ENCODE measurements around the gene C3.
A peak's percentile ranks its signal among the peaks of the same experiment; 100 is the strongest.

The C3 gene

GRCh38 chr19:6717036-6717435 is 3.4 kb downstream of the C3 start:
- H3K9me2 ChIP-seq (replicated peaks; ENCODE audit: low read depth, low read length): no peaks in the 10 kb centered on the region
- H3K27me3 ChIP-seq (ENCODE audit: insufficient read depth, low read length, poor library complexity, severe bottlenecking): no peaks in the 10 kb centered on the region
- H3K4me3 ChIP-seq (ENCODE audit: low read length, poor library complexity, severe bottlenecking): no peak overlapping the region
- H3K36me3 ChIP-seq (ENCODE audit: insufficient read depth, low read length): no peaks in the 10 kb centered on the region
- H3K4me1 ChIP-seq (ENCODE audit: insufficient read depth, low read length, poor library complexity, severe bottlenecking): no peaks in the 10 kb centered on the region
- H3K79me2 ChIP-seq (ENCODE audit: insufficient read depth, low read length): no peaks in the 10 kb centered on the region
- no peaks in the 10 kb centered on the region for H4K20me1 ChIP-seq (ENCODE audit: insufficient read depth, low read length, poor library complexity, severe bottlenecking)
- no peaks in the 10 kb centered on the region for H3F3A ChIP-seq (ENCODE audit: low read depth)
- no peak overlapping the region for H2AFZ ChIP-seq (ENCODE audit: low read length)
- no peak overlapping the region for H3K4me2 ChIP-seq (ENCODE audit: low read depth, low read length, poor library complexity, severe bottlenecking)
- TF ChIP-seq CTCF (conservative IDR thresholded peaks at IDR 0.05; ENCODE audit: low read length) (peak; percentile 50), EZH2phosphoT487 (IDR thresholded peaks at IDR 0.05; ENCODE audit: borderline replicate concordance) (no peak)
- H3K9me3 ChIP-seq (ENCODE audit: insufficient read depth, low read depth, low read length): no peaks in the 10 kb centered on the region
- no peak overlapping the region for H3K9ac ChIP-seq (ENCODE audit: low read depth, low read length, poor library complexity, severe bottlenecking)

GRCh38 chr19:6716610-6716970 is 3.9 kb downstream of the C3 start:
- Histone ChIP-seq H4K20me1 (ENCODE audit: insufficient read depth, low read length, poor library complexity, severe bottlenecking) (no peaks in the 10 kb centered on the region), H3K9me2 (replicated peaks; ENCODE audit: low read depth, low read length) (no peaks in the 10 kb centered on the region), H3K4me3 (ENCODE audit: low read length, poor library complexity, severe bottlenecking) (no peak overlapping the region), H3F3A (ENCODE audit: low read depth) (no peaks in the 10 kb centered on the region), H3K79me2 (ENCODE audit: insufficient read depth, low read length) (no peaks in the 10 kb centered on the region), H3K27me3 (ENCODE audit: insufficient read depth, low read length, poor library complexity, severe bottlenecking) (no peaks in the 10 kb centered on the region), H2AFZ (ENCODE audit: low read length) (no peak overlapping the region), H3K4me2 (ENCODE audit: low read depth, low read length, poor library complexity, severe bottlenecking) (no peak overlapping the region), H3K9me3 (ENCODE audit: insufficient read depth, low read depth, low read length) (no peaks in the 10 kb centered on the region), H3K4me1 (ENCODE audit: insufficient read depth, low read length, poor library complexity, severe bottlenecking) (no peaks in the 10 kb centered on the region), H3K9ac (ENCODE audit: low read depth, low read length, poor library complexity, severe bottlenecking) (no peak overlapping the region), H3K36me3 (ENCODE audit: insufficient read depth, low read length) (no peaks in the 10 kb centered on the region)
- TF ChIP-seq CTCF (conservative IDR thresholded peaks at IDR 0.05; ENCODE audit: low read length): no peak
- TF ChIP-seq EZH2phosphoT487 (IDR thresholded peaks at IDR 0.05; ENCODE audit: borderline replicate concordance): no peak

- Histone ChIP-seq H3K9me3 (ENCODE audit: insufficient read depth, low read depth, low read length) (no peaks in the 10 kb centered on the region), H3K9ac (ENCODE audit: low read depth, low read length, poor library complexity, severe bottlenecking) (no peak overlapping the region), H3K4me3 (ENCODE audit: low read length, poor library complexity, severe bottlenecking) (no peak overlapping the region)
Measured at GRCh38 chr19:6714749-6715555, 5.5 kb downstream of the C3 start.

More at GRCh38 chr19:6714749-6715555, 5.5 kb downstream of the C3 start:
- H3F3A ChIP-seq (ENCODE audit: low read depth): no peaks in the 10 kb centered on the region
- TF ChIP-seq EZH2phosphoT487 (IDR thresholded peaks at IDR 0.05; ENCODE audit: borderline replicate concordance) (no peak), CTCF (conservative IDR thresholded peaks at IDR 0.05; ENCODE audit: low read length) (no peak)
- H3K4me2 ChIP-seq (ENCODE audit: low read depth, low read length, poor library complexity, severe bottlenecking): no peak overlapping the region
- no peaks in the 10 kb centered on the region for H3K9me2 ChIP-seq (replicated peaks; ENCODE audit: low read depth, low read length)
- H3K79me2 ChIP-seq (ENCODE audit: insufficient read depth, low read length): no peaks in the 10 kb centered on the region
- no peaks in the 10 kb centered on the region for H4K20me1 ChIP-seq (ENCODE audit: insufficient read depth, low read length, poor library complexity, severe bottlenecking)
- H3K27me3 ChIP-seq (ENCODE audit: insufficient read depth, low read length, poor library complexity, severe bottlenecking): no peaks in the 10 kb centered on the region
- H3K4me1 ChIP-seq (ENCODE audit: insufficient read depth, low read length, poor library complexity, severe bottlenecking): no peaks in the 10 kb centered on the region
- no peaks in the 10 kb centered on the region for H3K36me3 ChIP-seq (ENCODE audit: insufficient read depth, low read length)
- H2AFZ ChIP-seq (ENCODE audit: low read length): no peak overlapping the region

Data from Loucy (cell line).